Mononuclear cell (primary cell): ENCODE results near the gene CFAP46. TPM values are rescaled to one million over a fixed set of nuclear protein-coding genes. Genes with fewer than 3 reads are reported as not detected.

Experiments used
- H3K27me3 ChIP-seq: 2 replicates; pipeline ENCODE4 v1.6.0; 2011; ENCODE audit warnings: low read length, control low read depth; ENCODE audit not compliant: insufficient read depth
- H3K4me1 ChIP-seq: 2 replicates; pipeline ENCODE4 v1.5.1; 2011; ENCODE audit warnings: mild to moderate bottlenecking, low read length, control low read depth; ENCODE audit not compliant: insufficient read depth
- H3K4me3 ChIP-seq: 2 replicates; pipeline ENCODE4 v1.5.1; 2011; ENCODE audit warnings: mild to moderate bottlenecking, low read length, moderate library complexity
- H3K9me3 ChIP-seq: 2 replicates; pipeline ENCODE4 v1.5.1; 2011; ENCODE audit warnings: low read depth, mild to moderate bottlenecking, control low read depth, low read length
- total RNA-seq: library from RNA; depleted of rRNA; stranded (reverse); fragments of >200 nt; gene quantifications from one replicate; pipeline ENCODE4 v1.2.3, GENCODE V29; 2012

Gene CFAP46
- total RNA-seq, 1 donor: under 0.01 TPM

GRCh38 chr10:132945894-132946255, 3.5 kb upstream of the CFAP46 start:
- H3K9me3 ChIP-seq: no peaks in the 10 kb centered on the region
- H3K27me3 ChIP-seq: peaks cover 14% of the 10 kb centered on the region
- H3K4me1 ChIP-seq: no peaks in the 10 kb centered on the region
- H3K4me3 ChIP-seq: no peak overlapping the region

GRCh38 chr10:132945125-132945893, 2.9 kb upstream of the CFAP46 start:
- no peaks in the 10 kb centered on the region for H3K4me1 ChIP-seq
- no peaks in the 10 kb centered on the region for H3K9me3 ChIP-seq
- H3K4me3 ChIP-seq: no peak overlapping the region
- H3K27me3 ChIP-seq: peaks cover 14% of the 10 kb centered on the region

- peaks cover 14% of the 10 kb centered on the region for H3K27me3 ChIP-seq
Measured at GRCh38 chr10:132944510-132944909, 2.1 kb upstream of the CFAP46 start.

GRCh38 chr10:132943791-132944404, 1.5 kb upstream of the CFAP46 start:
- H3K27me3 ChIP-seq: peaks cover 14% of the 10 kb centered on the region
- no peaks in the 10 kb centered on the region for H3K9me3 ChIP-seq
- H3K4me1 ChIP-seq: no peaks in the 10 kb centered on the region
- H3K4me3 ChIP-seq: no peak overlapping the region

More at GRCh38 chr10:132944510-132944909, 2.1 kb upstream of the CFAP46 start:
- H3K4me1 ChIP-seq: no peaks in the 10 kb centered on the region
- H3K9me3 ChIP-seq: no peaks in the 10 kb centered on the region
- no peak overlapping the region for H3K4me3 ChIP-seq

- Histone ChIP-seq H3K4me1 (no peaks in the 10 kb centered on the region), H3K4me3 (no peak overlapping the region), H3K9me3 (no peaks in the 10 kb centered on the region), H3K27me3 (peaks cover 14% of the 10 kb centered on the region)
Measured at GRCh38 chr10:132943058-132943790, 854 bp upstream of the CFAP46 start.

- Histone ChIP-seq H3K27me3 (peaks cover 14% of the 10 kb centered on the region), H3K4me1 (no peaks in the 10 kb centered on the region), H3K4me3 (no peak overlapping the region), H3K9me3 (no peaks in the 10 kb centered on the region)
Measured at GRCh38 chr10:132941640-132942051, 724 bp downstream of the CFAP46 start.

GRCh38 chr10:132940791-132941465, 1.4 kb downstream of the CFAP46 start:
- peaks cover 14% of the 10 kb centered on the region for H3K27me3 ChIP-seq
- H3K4me1 ChIP-seq: no peaks in the 10 kb centered on the region
- no peak overlapping the region for H3K4me3 ChIP-seq
- H3K9me3 ChIP-seq: no peaks in the 10 kb centered on the region

GRCh38 chr10:132939957-132940790, 2.2 kb downstream of the CFAP46 start:
- no peak overlapping the region for H3K4me3 ChIP-seq
- H3K4me1 ChIP-seq: no peaks in the 10 kb centered on the region
- no peaks in the 10 kb centered on the region for H3K9me3 ChIP-seq
- peaks cover 14% of the 10 kb centered on the region for H3K27me3 ChIP-seq

GRCh38 chr10:132939378-132939955, 2.9 kb downstream of the CFAP46 start:
- Histone ChIP-seq H3K4me1 (no peaks in the 10 kb centered on the region), H3K27me3 (peaks cover 14% of the 10 kb centered on the region), H3K4me3 (no peak overlapping the region), H3K9me3 (no peaks in the 10 kb centered on the region)

GRCh38 chr10:132938472-132939339, 3.7 kb downstream of the CFAP46 start:
- no peaks in the 10 kb centered on the region for H3K9me3 ChIP-seq
- H3K4me3 ChIP-seq: no peak overlapping the region
- no peaks in the 10 kb centered on the region for H3K4me1 ChIP-seq
- peaks cover 14% of the 10 kb centered on the region for H3K27me3 ChIP-seq

GRCh38 chr10:132937861-132938260, 4.5 kb downstream of the CFAP46 start:
- no peaks in the 10 kb centered on the region for H3K4me1 ChIP-seq
- H3K4me3 ChIP-seq: no peak overlapping the region
- H3K27me3 ChIP-seq: peaks cover 14% of the 10 kb centered on the region
- no peaks in the 10 kb centered on the region for H3K9me3 ChIP-seq

- no peaks in the 10 kb centered on the region for H3K27me3 ChIP-seq
- no peaks in the 10 kb centered on the region for H3K4me1 ChIP-seq
- no peaks in the 10 kb centered on the region for H3K9me3 ChIP-seq
- H3K4me3 ChIP-seq: no peak overlapping the region
Measured at GRCh38 chr10:132934953-132935352, 7.4 kb downstream of the CFAP46 start.

GRCh38 chr10:132933308-132934042, 8.9 kb downstream of the CFAP46 start:
- H3K4me1 ChIP-seq: no peaks in the 10 kb centered on the region
- no peaks in the 10 kb centered on the region for H3K27me3 ChIP-seq
- H3K9me3 ChIP-seq: no peaks in the 10 kb centered on the region
- no peak overlapping the region for H3K4me3 ChIP-seq
